Measurements from ENCODE around the gene CDH23.

The CDH23 gene

DNA sequence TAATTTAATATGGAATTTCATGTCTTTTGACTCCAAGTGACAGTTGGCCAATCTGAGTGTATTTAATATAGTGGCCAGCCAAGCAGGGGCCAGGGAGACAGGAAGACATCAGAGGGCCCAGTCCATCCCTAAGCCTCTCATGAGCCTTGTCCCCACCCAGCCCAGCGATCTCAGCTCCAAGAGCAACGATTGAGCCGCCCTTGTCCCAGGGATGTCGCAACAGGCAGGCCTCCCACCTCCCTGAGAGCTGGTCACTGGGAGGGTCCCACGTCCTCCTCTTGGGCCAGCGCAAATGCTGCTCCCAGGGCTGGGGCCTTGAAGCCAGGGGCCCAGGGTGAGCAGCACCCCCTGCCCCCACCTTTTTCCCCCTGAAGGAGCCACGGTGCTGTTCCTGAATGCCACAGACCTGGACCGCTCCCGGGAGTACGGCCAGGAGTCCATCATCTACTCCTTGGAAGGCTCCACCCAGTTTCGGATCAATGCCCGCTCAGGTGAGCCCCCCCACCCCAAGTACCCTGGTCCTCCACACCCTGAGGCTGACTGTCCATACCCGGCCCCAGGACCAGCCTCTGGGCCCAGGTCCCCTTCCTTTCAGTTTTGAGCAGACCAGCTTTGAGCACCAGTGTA is 293.5 kb downstream of the CDH23 start:
- no peak overlapping the region for H3K27ac Mint-ChIP-seq
- peaks cover 6% of the 10 kb centered on the region for H3K9me3 Mint-ChIP-seq
- H3K4me1 Mint-ChIP-seq (ENCODE audit: low read depth) = peaks cover 12% of the 10 kb centered on the region
- peaks cover 3% of the 10 kb centered on the region for H3K36me3 Mint-ChIP-seq (ENCODE audit: low read depth)
- no peaks in the 10 kb centered on the region for H3K27me3 Mint-ChIP-seq (ENCODE audit: low read depth)
- no peak overlapping the region for H3K4me3 Mint-ChIP-seq

- Mint-ChIP-seq H3K27me3 (ENCODE audit: low read depth) (no peaks in the 10 kb centered on the region), H3K9me3 (peaks cover 6% of the 10 kb centered on the region), H3K4me1 (ENCODE audit: low read depth) (peaks cover 13% of the 10 kb centered on the region), H3K4me3 (no peak overlapping the region), H3K36me3 (ENCODE audit: low read depth) (peaks cover 3% of the 10 kb centered on the region), H3K27ac (no peak overlapping the region)
These were observed 294.7 kb downstream of the CDH23 start for GRCh38 chr10:71691405-71691804.

- Mint-ChIP-seq H3K9me3 (peaks cover 6% of the 10 kb centered on the region), H3K4me3 (no peak overlapping the region), H3K36me3 (ENCODE audit: low read depth) (peaks cover 3% of the 10 kb centered on the region), H3K4me1 (ENCODE audit: low read depth) (peaks cover 23% of the 10 kb centered on the region), H3K27ac (no peak overlapping the region), H3K27me3 (ENCODE audit: low read depth) (no peaks in the 10 kb centered on the region)
These were observed 296.0 kb downstream of the CDH23 start for GRCh38 chr10:71692598-71693306.

- Mint-ChIP-seq H3K4me1 (ENCODE audit: low read depth) (peaks cover 25% of the 10 kb centered on the region), H3K27ac (no peak overlapping the region), H3K9me3 (no peaks in the 10 kb centered on the region), H3K4me3 (no peak overlapping the region), H3K36me3 (ENCODE audit: low read depth) (no peaks in the 10 kb centered on the region), H3K27me3 (ENCODE audit: low read depth) (no peaks in the 10 kb centered on the region)
These were observed 296.7 kb downstream of the CDH23 start for GRCh38 chr10:71693377-71693776.

DNA sequence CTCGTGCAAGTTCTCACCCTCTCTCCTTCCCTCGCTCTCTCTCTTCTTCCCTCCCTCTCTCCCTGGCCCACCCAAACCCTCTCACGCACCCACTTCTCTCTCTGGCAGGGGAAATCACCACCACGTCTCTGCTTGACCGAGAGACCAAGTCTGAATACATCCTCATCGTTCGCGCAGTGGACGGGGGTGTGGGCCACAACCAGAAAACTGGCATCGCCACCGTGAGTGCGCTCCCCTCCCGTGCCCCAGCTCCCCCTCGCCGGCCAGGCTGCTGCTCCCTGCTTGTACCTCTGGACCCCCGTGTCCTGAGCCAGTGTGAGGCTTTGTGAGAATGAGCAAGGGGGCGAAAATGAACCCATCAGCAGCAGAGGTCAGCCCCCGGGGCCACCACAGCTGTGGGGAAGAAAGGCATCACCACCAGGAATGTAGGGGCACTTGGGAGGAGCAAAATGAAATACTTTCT is 297.4 kb downstream of the CDH23 start:
- Mint-ChIP-seq H3K27me3 (ENCODE audit: low read depth) (no peaks in the 10 kb centered on the region), H3K4me1 (ENCODE audit: low read depth) (peaks cover 32% of the 10 kb centered on the region), H3K36me3 (ENCODE audit: low read depth) (no peaks in the 10 kb centered on the region), H3K9me3 (no peaks in the 10 kb centered on the region), H3K4me3 (peak overlapping the region; percentile 40), H3K27ac (no peak overlapping the region)

DNA sequence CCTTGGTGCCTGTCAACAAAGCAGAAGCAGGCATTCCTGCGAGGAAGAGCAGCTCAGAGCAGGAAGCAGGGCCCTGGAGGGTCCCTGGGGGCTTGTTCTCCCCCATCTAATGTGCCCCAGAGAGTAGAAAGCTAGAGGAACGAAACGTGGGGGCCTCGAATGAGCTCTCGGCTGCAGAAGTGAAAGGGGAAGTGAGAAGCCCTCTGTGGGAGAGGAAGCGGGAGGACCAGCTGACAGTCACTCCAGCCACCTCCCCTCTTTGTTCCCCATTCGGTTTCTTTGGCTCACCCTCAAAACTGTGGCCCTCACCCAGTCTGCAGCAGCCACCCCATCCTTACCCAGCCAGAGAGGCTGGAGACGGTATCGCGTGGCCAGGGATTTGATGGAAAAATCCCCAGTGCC is 297.8 kb downstream of the CDH23 start:
- Mint-ChIP-seq H3K4me1 (ENCODE audit: low read depth) (peaks cover 36% of the 10 kb centered on the region), H3K4me3 (peak overlapping the region; percentile 40), H3K27me3 (ENCODE audit: low read depth) (no peaks in the 10 kb centered on the region), H3K27ac (peak overlapping the region; percentile 50), H3K9me3 (no peaks in the 10 kb centered on the region), H3K36me3 (ENCODE audit: low read depth) (no peaks in the 10 kb centered on the region)

GRCh38 chr10:71695502-71696476 is 299.1 kb downstream of the CDH23 start:
- no peaks in the 10 kb centered on the region for H3K9me3 Mint-ChIP-seq
- no peaks in the 10 kb centered on the region for H3K27me3 Mint-ChIP-seq (ENCODE audit: low read depth)
- H3K27ac Mint-ChIP-seq = no peak overlapping the region
- peaks cover 36% of the 10 kb centered on the region for H3K4me1 Mint-ChIP-seq (ENCODE audit: low read depth)
- no peak overlapping the region for H3K4me3 Mint-ChIP-seq
- H3K36me3 Mint-ChIP-seq (ENCODE audit: low read depth) = no peaks in the 10 kb centered on the region

- no peaks in the 10 kb centered on the region for H3K36me3 Mint-ChIP-seq (ENCODE audit: low read depth)
- no peak overlapping the region for H3K4me3 Mint-ChIP-seq
- H3K4me1 Mint-ChIP-seq (ENCODE audit: low read depth) = peaks cover 36% of the 10 kb centered on the region
- H3K9me3 Mint-ChIP-seq = no peaks in the 10 kb centered on the region
- H3K27me3 Mint-ChIP-seq (ENCODE audit: low read depth) = no peaks in the 10 kb centered on the region
- no peak overlapping the region for H3K27ac Mint-ChIP-seq
These were observed 300.1 kb downstream of the CDH23 start for GRCh38 chr10:71696628-71697326.

GRCh38 chr10:71697938-71698709 is 301.4 kb downstream of the CDH23 start:
- no peaks in the 10 kb centered on the region for H3K27me3 Mint-ChIP-seq (ENCODE audit: low read depth)
- H3K27ac Mint-ChIP-seq = peak overlapping the region; percentile 11
- H3K36me3 Mint-ChIP-seq (ENCODE audit: low read depth) = no peaks in the 10 kb centered on the region
- H3K4me3 Mint-ChIP-seq = peak overlapping the region; percentile 17
- H3K4me1 Mint-ChIP-seq (ENCODE audit: low read depth) = peaks cover 40% of the 10 kb centered on the region
- H3K9me3 Mint-ChIP-seq = no peaks in the 10 kb centered on the region

- H3K4me3 Mint-ChIP-seq = peak overlapping the region; percentile 17
- peak overlapping the region; percentile 11 for H3K27ac Mint-ChIP-seq
These were observed 302.0 kb downstream of the CDH23 start for GRCh38 chr10:71698737-71699136.

GRCh38 chr10:71700731-71701368 is 304.1 kb downstream of the CDH23 start:
- Mint-ChIP-seq H3K4me1 (ENCODE audit: low read depth) (peaks cover 30% of the 10 kb centered on the region), H3K36me3 (ENCODE audit: low read depth) (no peaks in the 10 kb centered on the region), H3K27ac (no peak overlapping the region), H3K27me3 (ENCODE audit: low read depth) (no peaks in the 10 kb centered on the region), H3K4me3 (no peak overlapping the region), H3K9me3 (no peaks in the 10 kb centered on the region)

More at GRCh38 chr10:71698737-71699136, 302.0 kb downstream of the CDH23 start:
- Mint-ChIP-seq H3K9me3 (no peaks in the 10 kb centered on the region), H3K27me3 (ENCODE audit: low read depth) (no peaks in the 10 kb centered on the region), H3K4me1 (ENCODE audit: low read depth) (peaks cover 40% of the 10 kb centered on the region), H3K36me3 (ENCODE audit: low read depth) (no peaks in the 10 kb centered on the region)

DNA sequence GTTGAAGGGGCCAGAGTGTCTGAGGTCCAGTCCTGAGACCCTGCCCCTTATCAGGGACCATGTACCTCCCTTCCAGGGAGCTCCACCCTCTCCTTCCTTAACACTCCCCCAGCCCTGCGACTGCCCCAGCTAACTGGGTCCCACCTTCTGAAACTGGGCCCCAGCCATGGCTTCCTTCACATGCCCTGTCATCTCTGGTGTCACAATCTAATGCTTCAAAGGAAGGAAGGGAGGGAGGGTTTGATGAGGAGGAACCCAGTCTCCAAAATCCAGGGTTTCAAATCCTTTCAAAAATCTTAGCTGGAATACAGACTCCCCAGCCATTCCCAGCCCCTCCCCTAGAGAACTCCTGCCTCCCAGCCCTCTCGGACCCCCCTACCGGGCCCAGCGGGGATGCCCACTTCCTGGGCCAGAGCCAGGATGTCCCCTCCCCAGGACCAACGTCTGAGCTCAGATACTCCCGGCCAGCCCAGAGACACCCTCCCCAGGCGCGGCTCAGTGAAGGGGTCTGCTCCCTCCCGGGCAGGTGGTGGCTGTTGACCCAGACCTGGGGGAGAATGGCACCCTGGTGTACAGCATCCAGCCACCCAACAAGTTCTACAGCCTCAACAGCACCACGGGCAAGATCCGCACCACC is 304.9 kb downstream of the CDH23 start:
- no peaks in the 10 kb centered on the region for H3K27me3 Mint-ChIP-seq (ENCODE audit: low read depth)
- no peaks in the 10 kb centered on the region for H3K36me3 Mint-ChIP-seq (ENCODE audit: low read depth)
- H3K9me3 Mint-ChIP-seq = no peaks in the 10 kb centered on the region
- no peak overlapping the region for H3K4me3 Mint-ChIP-seq
- no peak overlapping the region for H3K27ac Mint-ChIP-seq
- peaks cover 28% of the 10 kb centered on the region for H3K4me1 Mint-ChIP-seq (ENCODE audit: low read depth)

DNA sequence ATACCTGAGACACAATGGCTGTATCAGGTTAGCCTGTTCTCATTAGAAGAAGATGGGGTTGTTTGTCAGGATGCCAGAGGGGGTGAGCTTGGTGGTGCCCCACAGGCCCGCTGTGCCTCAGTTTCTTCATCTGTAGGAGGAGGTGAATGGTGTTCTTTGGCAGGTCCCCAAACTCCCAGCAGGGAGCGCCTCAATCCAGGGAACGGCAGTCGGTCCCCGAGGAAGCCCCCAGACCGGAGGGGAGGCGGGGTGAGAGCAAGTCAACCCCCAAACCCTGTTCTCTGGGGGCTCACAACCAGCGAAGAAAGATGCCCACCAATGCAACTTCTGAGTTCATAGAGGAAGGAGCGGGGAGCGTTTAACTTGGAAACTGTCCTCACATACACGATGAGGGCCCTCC is 306.9 kb downstream of the CDH23 start:
- no peak overlapping the region for H3K27ac Mint-ChIP-seq
- peaks cover 19% of the 10 kb centered on the region for H3K4me1 Mint-ChIP-seq (ENCODE audit: low read depth)
- H3K36me3 Mint-ChIP-seq (ENCODE audit: low read depth) = no peaks in the 10 kb centered on the region
- H3K27me3 Mint-ChIP-seq (ENCODE audit: low read depth) = no peaks in the 10 kb centered on the region
- H3K9me3 Mint-ChIP-seq = no peaks in the 10 kb centered on the region
- H3K4me3 Mint-ChIP-seq = no peak overlapping the region

All from T-helper 1 cell treated with Interleukin-12 subunit alpha and Interleukin-12 subunit beta and Interleukin-4 antibody, amounts not matched to agents 30 μg/mL and 1 μg/mL, for 36 hours (primary cell).